IMR-90 (cell line): Measurements from ENCODE around the gene ROBO2. TPM values are rescaled to one million over a fixed set of nuclear protein-coding genes. Genes with fewer than 3 reads are reported as not detected.

ENCODE experiments used
- ATAC-seq: fragments of 200-7000 bp; cut with Tn5 transposase; 2 replicates; pipeline ENCODE4 v1.9.1; 2020; ENCODE audit warnings: low read depth, mild to moderate bottlenecking, moderate library complexity
- BruUV-seq: library from RNA; stranded (reverse); fragments of 400-500 nt; replicated peaks from 2 replicates; lab custom pipeline; 2021; lab: Mats Ljungman, UMichigan
- CTCF ChIA-PET: fragments of 300-600 bp; formaldehyde crosslinking; extraction: SDS; loops from one replicate; lab custom pipeline; 2021; ENCODE audit warnings: antibody characterized with exemption; lab: Yijun Ruan, JAX
- POLR2A ChIA-PET: fragments of 300-600 bp; sonication (Branson Sonifier 250); formaldehyde crosslinking; loops from one replicate; lab custom pipeline; 2022; ENCODE audit warnings: antibody characterized with exemption; ENCODE audit not compliant: unreplicated experiment; lab: Charles Lee
- DNase-seq: peaks from one replicate; pipeline ENCODE4 v3.0.0; 2013
- H2AFZ ChIP-seq: replicated peaks from 2 replicates; pipeline ENCODE3; 2013; ENCODE audit warnings: low read length, mild to moderate bottlenecking; ENCODE audit not compliant: poor library complexity
- H2AK5ac ChIP-seq: 2 replicates; pipeline ENCODE4 v1.6.1; 2013; ENCODE audit warnings: low read depth, low read length, inconsistent platforms
- H2AK9ac ChIP-seq: replicated peaks from 2 replicates; pipeline ENCODE3; 2013; ENCODE audit warnings: mild to moderate bottlenecking, low read depth, low read length, moderate library complexity; ENCODE audit not compliant: poor library complexity
- H2BK120ac ChIP-seq: 2 replicates; pipeline ENCODE4 v1.6.1; 2013; ENCODE audit warnings: low read depth, low read length, inconsistent platforms
- H2BK15ac ChIP-seq: 3 replicates; pipeline ENCODE4 v1.6.1; 2013; ENCODE audit warnings: low read depth, low read length, inconsistent platforms
- H2BK20ac ChIP-seq: 2 replicates; pipeline ENCODE4 v1.6.1; 2013; ENCODE audit warnings: low read depth, mild to moderate bottlenecking, inconsistent platforms, low read length, moderate library complexity
- H2BK5ac ChIP-seq: 2 replicates; pipeline ENCODE4 v1.6.1; 2013; ENCODE audit warnings: mild to moderate bottlenecking, low read depth, low read length, inconsistent platforms; ENCODE audit not compliant: poor library complexity, severe bottlenecking
- H3K14ac ChIP-seq: replicated peaks from 2 replicates; pipeline ENCODE4 v1.6.1; 2013; ENCODE audit warnings: low read depth, low read length, inconsistent platforms
- H3K18ac ChIP-seq: 2 replicates; pipeline ENCODE4 v1.6.1; 2013; ENCODE audit warnings: low read depth, low read length, control low read depth
- H3K23ac ChIP-seq: 2 replicates; pipeline ENCODE4 v1.6.1; 2013; ENCODE audit warnings: low read depth, low read length, inconsistent platforms
- H3K27ac ChIP-seq: 2 replicates; pipeline ENCODE4 v1.5.1; 2013; ENCODE audit warnings: mild to moderate bottlenecking, control low read depth, low read length; ENCODE audit not compliant: insufficient read depth
- H3K27me3 ChIP-seq: 2 replicates; pipeline ENCODE4 v1.6.1; 2013; ENCODE audit warnings: low read length; ENCODE audit not compliant: control insufficient read depth, insufficient read depth
- H3K36me3 ChIP-seq: 2 replicates; pipeline ENCODE4 v1.6.1; 2013; ENCODE audit warnings: low read length, mixed read lengths; ENCODE audit not compliant: control insufficient read depth, insufficient read depth
- H3K4ac ChIP-seq: 2 replicates; pipeline ENCODE4 v1.6.1; 2013; ENCODE audit warnings: low read depth, low read length, inconsistent platforms
- H3K4me1 ChIP-seq: 2 replicates; pipeline ENCODE4 v1.6.1; 2013; ENCODE audit warnings: low read length, mixed read lengths; ENCODE audit not compliant: control insufficient read depth, insufficient read depth
- H3K4me2 ChIP-seq: 2 replicates; pipeline ENCODE4 v1.6.1; 2013; ENCODE audit warnings: low read depth, mild to moderate bottlenecking, control low read depth, low read length, moderate library complexity
- H3K4me3 ChIP-seq: 2 replicates; pipeline ENCODE4 v1.5.1; 2013; ENCODE audit warnings: low read depth, mild to moderate bottlenecking, control low read depth, low read length, moderate library complexity; ENCODE audit not compliant: insufficient read depth
- H3K56ac ChIP-seq: 2 replicates; pipeline ENCODE4 v1.6.1; 2013; ENCODE audit warnings: low read length, inconsistent platforms; ENCODE audit not compliant: insufficient read depth; ENCODE audit errors: extremely low read depth
- H3K79me1 ChIP-seq, 2 experiments: 2 replicates each; pipeline ENCODE4 v1.6.1; 2013; ENCODE audit warnings: low read length in 2 of 2, inconsistent platforms in 1 of 2, low read depth in 1 of 2
- H3K9ac ChIP-seq: 2 replicates; pipeline ENCODE4 v1.6.1; 2013; ENCODE audit warnings: low read depth, low read length, control low read depth
- H3K9me1 ChIP-seq: 2 replicates; pipeline ENCODE4 v1.6.1; 2013; ENCODE audit warnings: low read length, inconsistent platforms; ENCODE audit not compliant: insufficient read depth
- H3K9me3 ChIP-seq: 2 replicates; pipeline ENCODE4 v1.6.1; 2013; ENCODE audit warnings: low read length; ENCODE audit not compliant: control insufficient read depth, insufficient read depth
- H4K20me1 ChIP-seq: 2 replicates; pipeline ENCODE4 v1.6.1; 2013; ENCODE audit warnings: low read length, inconsistent platforms; ENCODE audit not compliant: insufficient read depth
- H4K5ac ChIP-seq: 2 replicates; pipeline ENCODE4 v1.6.1; 2013; ENCODE audit warnings: mild to moderate bottlenecking, low read depth, low read length, control low read depth
- H4K8ac ChIP-seq, 2 experiments: 2 replicates each; pipeline ENCODE4 v1.6.1; 2013; ENCODE audit warnings: low read depth in 2 of 2, low read length in 2 of 2, control low read depth in 1 of 2, inconsistent platforms in 1 of 2
- H4K91ac ChIP-seq: 2 replicates; pipeline ENCODE4 v1.6.1; 2013; ENCODE audit warnings: low read depth, low read length, inconsistent platforms; ENCODE audit not compliant: insufficient read depth
- CEBPB ChIP-seq: IDR thresholded peaks from 2 replicates; pipeline ENCODE4 v1.6.1; 2012; ENCODE audit warnings: low read depth, low read length, improper control_type of control experiment
- CHD1 ChIP-seq: IDR thresholded peaks from 2 replicates; pipeline ENCODE4 v1.6.1; 2012; ENCODE audit warnings: low read depth, low read length, improper control_type of control experiment
- CTCF ChIP-seq: conservative IDR thresholded peaks from 2 replicates; pipeline ENCODE4 v1.5.1; 2012; ENCODE audit warnings: mild to moderate bottlenecking, low read depth, low read length, improper control_type of control experiment
- ELK1 ChIP-seq: fragments of 150-350 bp; IDR thresholded peaks from 2 replicates; pipeline ENCODE4 v1.6.1; 2016; ENCODE audit warnings: low read depth, mild to moderate bottlenecking, low read length, moderate library complexity, borderline replicate concordance
- FOS ChIP-seq: fragments of 150-350 bp; IDR thresholded peaks from 2 replicates; pipeline ENCODE4 v1.6.1; 2016; ENCODE audit warnings: low read depth, low read length
- MAFK ChIP-seq: IDR thresholded peaks from 2 replicates; pipeline ENCODE4 v1.6.1; 2012; ENCODE audit warnings: low read depth, low read length, improper control_type of control experiment
- NFE2L2 ChIP-seq: fragments of 150-350 bp; IDR thresholded peaks from 2 replicates; pipeline ENCODE4 v1.6.1; 2016; ENCODE audit warnings: low read depth, mild to moderate bottlenecking, low read length
- SMC3 ChIP-seq: fragments of 150-350 bp; IDR thresholded peaks from 2 replicates; pipeline ENCODE4 v1.6.1; 2016; ENCODE audit warnings: low read depth, mild to moderate bottlenecking, antibody characterized with exemption, low read length, moderate library complexity
- WGBS, 2 experiments: methylation state at CpG; one replicate each; pipeline versions ENCODE4 v1.1.5 to v1.1.7; 2013; ENCODE audit warnings: missing lambda C conversion rate in 2 of 2; ENCODE audit not compliant: insufficient read length in 1 of 2; ENCODE audit errors: extremely low coverage in 2 of 2; 5-methylcytosine and 5-hydroxymethylcytosine counted together
- dilution Hi-C: fragments of 300-500 bp; cut with HindIII; formaldehyde crosslinking; loops from one replicate; pipeline ENCODE4 v1.14.3; 2018; ENCODE audit warnings: low sequenced_read_pairs; ENCODE audit not compliant: unreplicated experiment
- in situ Hi-C: fragments of 300-500 bp; cut with MboI; formaldehyde crosslinking; loops from 3 replicates; pipeline ENCODE4 v1.14.3; 2019; ENCODE audit warnings: low sequenced_read_pairs, inconsistent platforms, mixed read lengths
- intact Hi-C: fragments of 100-400 bp; cut with micrococcal nuclease; formaldehyde crosslinking; loops from 2 replicates; pipeline ENCODE4 v1.10.0; 2022
- polyA plus RNA-seq, 3 experiments: library from polyadenylated mRNA; depleted of rRNA; stranded (reverse); fragments of >200 nt; gene quantifications; 2 replicates each; pipeline ENCODE4 v1.2.3, GENCODE V29; 2012; ENCODE audit warnings: low replicate concordance in 1 of 3
- total RNA-seq: library from RNA; depleted of rRNA; stranded (reverse); fragments of >200 nt; gene quantifications from 2 replicates; pipeline ENCODE4 v1.2.3, GENCODE V29; 2012

Gene ROBO2
- total and polyA plus RNA-seq, 2 of the 4 experiments (the other 2 are of a cell fraction), result 9.3 to 14.5 TPM

- no peak overlapping the region for H2BK15ac ChIP-seq
- no peak for ATAC-seq
- H3K4ac ChIP-seq, result no peak overlapping the region
- H3K36me3 ChIP-seq, result no peaks in the 10 kb centered on the region
- in situ Hi-C loops (loop anchor here (25.0 kb wide), 1 partner anchor 1733 kb away; no protein-coding TSS in a partner anchor), dilution Hi-C loops (no loop called here), intact Hi-C loops (no loop called here)
- no peak overlapping the region for H2AFZ ChIP-seq
- no peak overlapping the region for H4K91ac ChIP-seq
- ChIA-PET CTCF (no interaction called here), POLR2A (interaction anchor here (0.6 kb wide), 1 partner anchor 17 kb away, joined by 3 read pairs; no protein-coding TSS in a partner anchor)
- H3K4me1 ChIP-seq, result no peaks in the 10 kb centered on the region
- no peak overlapping the region for H3K14ac ChIP-seq
- no peak overlapping the region for H3K27ac ChIP-seq
- H2BK5ac ChIP-seq, result no peak overlapping the region
- H3K79me1 ChIP-seq, result no peaks in the 10 kb centered on the region
- WGBS, 2 experiments, result 50% methylated on average over 2 of the region's 12 CpGs; no CpG with 5 or more reads in 1 of the 2 experiments
- H3K27me3 ChIP-seq, result no peaks in the 10 kb centered on the region
- H3K9me3 ChIP-seq, result no peaks in the 10 kb centered on the region
- H2AK9ac ChIP-seq, result no peak overlapping the region
- no peak overlapping the region for H3K9ac ChIP-seq
- H3K4me3 ChIP-seq, result no peak overlapping the region
- H4K5ac ChIP-seq, result no peak overlapping the region
- no peak overlapping the region for H2AK5ac ChIP-seq
- TF ChIP-seq CTCF (no peak), CEBPB (no peak), FOS (no peak), MAFK (no peak), ELK1 (no peak), SMC3 (no peak), CHD1 (no peak), NFE2L2 (no peak)
- no peak for DNase-seq
- no peaks in the 10 kb centered on the region for H4K20me1 ChIP-seq
- no peaks in the 10 kb centered on the region for H3K9me1 ChIP-seq
- no peak overlapping the region for H3K18ac ChIP-seq
- H3K4me2 ChIP-seq, result no peak overlapping the region
- H4K8ac ChIP-seq, result no peak overlapping the region
- no peak overlapping the region for H3K23ac ChIP-seq
- no TSS peak for BruUV-seq
- H3K56ac ChIP-seq, result no peak overlapping the region
- no peak overlapping the region for H2BK120ac ChIP-seq
- H2BK20ac ChIP-seq, result no peak overlapping the region
These were observed 264.2 kb downstream of the ROBO2 start for GRCh38 chr3:77303955-77304699.
